ENCODE measurements around the gene CCNE1. TPM values are rescaled to one million over a fixed set of nuclear protein-coding genes. Genes with fewer than 3 reads are reported as not detected.

The CCNE1 gene
- 23.8 to 30.0 TPM (median 24.9 TPM) in 5 replicates for total RNA-seq (2022; extraction: Qiagen RNA extraction; ENCODE audit: low read depth)

GRCh38 chr19:29811125-29812079 lies at the start of gene CCNE1:
CCNE1 (plus strand) TSS chr19:29811991; CDS start chr19:29812556, 565 bp downstream.

Other genes starting within 250 kb of the CCNE1 start
- gene POP4, start 205.7 kb upstream of the CCNE1 start, total RNA-seq (2022; extraction: Qiagen RNA extraction; ENCODE audit: low read depth), result 176 to 248 TPM (median 189 TPM) in 5 replicates
- gene PLEKHF1, start 146.5 kb upstream of the CCNE1 start, total RNA-seq (2022; extraction: Qiagen RNA extraction; ENCODE audit: low read depth), result 5.6 to 9.9 TPM (median 9.1 TPM) in 5 replicates
- gene C19orf12, start 96.7 kb upstream of the CCNE1 start, total RNA-seq (2022; extraction: Qiagen RNA extraction; ENCODE audit: low read depth), result 35.3 to 51.5 TPM (median 47.6 TPM) in 5 replicates
- 77.8 to 135 TPM (median 87.3 TPM) in 5 replicates for gene URI1, start 130.2 kb downstream of the CCNE1 start, total RNA-seq (2022; extraction: Qiagen RNA extraction; ENCODE audit: low read depth)

Measured in A549 treated with ZK216348 at 1 μM for 4 hours (cell line).